Measurements from ENCODE around the gene IRAK2. TPM values are rescaled to one million over a fixed set of nuclear protein-coding genes. Genes with fewer than 3 reads are reported as not detected.

The IRAK2 gene
- total and polyA plus RNA-seq, 2 of the 8 experiments (the other 6 are each of a cell fraction or from before 2014, with no cell fraction given) = 1.5 TPM

DNA sequence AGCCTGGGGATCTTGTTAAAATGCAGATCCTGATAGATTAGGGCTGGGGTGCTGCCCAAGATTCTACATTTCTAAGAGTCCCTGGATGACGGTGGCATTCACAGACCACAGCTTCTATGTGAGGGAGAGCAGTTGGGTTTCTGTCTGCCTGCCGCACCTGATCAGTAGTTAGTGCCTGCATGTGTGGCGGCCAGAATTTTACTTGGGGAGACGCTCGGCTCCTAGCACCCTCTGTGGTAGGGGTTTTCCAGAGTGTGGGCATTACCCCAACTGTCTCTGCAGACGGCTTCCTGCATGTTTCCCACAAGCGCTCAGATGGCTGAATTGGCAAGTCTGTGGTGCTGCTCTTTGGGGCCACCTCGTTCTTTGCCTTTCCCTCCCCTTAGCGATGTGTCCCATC is 119.8 kb downstream of the IRAK2 start (continued):
- no peak for TF ChIP-seq BCL11A (IDR thresholded peaks at IDR 0.05; ENCODE audit: low read depth in 2 of 2, low read length in 2 of 2)
- no peak for TF ChIP-seq SIX5 (IDR thresholded peaks at IDR 0.05; ENCODE audit: low read depth, low read length)
- TF ChIP-seq TEAD4 (IDR thresholded peaks at IDR 0.05; ENCODE audit: low read depth, low read length) = no peak
- TF ChIP-seq KDM4A (IDR thresholded peaks at IDR 0.05; ENCODE audit: low read depth, low read length, severe bottlenecking) = no peak
- TF ChIP-seq HDAC2 (IDR thresholded peaks at IDR 0.05; ENCODE audit: borderline replicate concordance in 1 of 2, low read depth in 2 of 2, low read length in 2 of 2) = no peak
- no peak for TF ChIP-seq CREB1 (IDR thresholded peaks at IDR 0.05)
- TF ChIP-seq SRF (IDR thresholded peaks at IDR 0.05; ENCODE audit: low read depth, low read length) = no peak
- no peak for TF ChIP-seq CTBP2 (IDR thresholded peaks at IDR 0.05; ENCODE audit: borderline replicate concordance, insufficient read depth, insufficient read length, low read length)

All from H1 (cell line).